Subcutaneous adipose tissue (tissue), 4 donors: ENCODE results near the gene SEMA4D. TPM values are rescaled to one million over a fixed set of nuclear protein-coding genes. Genes with fewer than 3 reads are reported as not detected.

ENCODE experiments used
- total RNA-seq, 4 donors: library from RNA; depleted of rRNA; stranded (reverse); fragments of >200 nt; gene quantifications; one replicate each; pipeline ENCODE4 v1.1.0, GENCODE V29; 2016
- TF ChIP-seq, protein P1 (sequence below): fragments of 450-650 bp; IDR thresholded peaks from one replicate; pipeline ENCODE4 v1.5.1; 2016; ENCODE audit warnings: low read depth, mild to moderate bottlenecking, control low read depth, antibody characterized with exemption, moderate library complexity

SEMA4D gene
- total RNA-seq, 4 donors from 2014 or later: 6.0 to 18.3 (median 10.9) TPM

DNA sequence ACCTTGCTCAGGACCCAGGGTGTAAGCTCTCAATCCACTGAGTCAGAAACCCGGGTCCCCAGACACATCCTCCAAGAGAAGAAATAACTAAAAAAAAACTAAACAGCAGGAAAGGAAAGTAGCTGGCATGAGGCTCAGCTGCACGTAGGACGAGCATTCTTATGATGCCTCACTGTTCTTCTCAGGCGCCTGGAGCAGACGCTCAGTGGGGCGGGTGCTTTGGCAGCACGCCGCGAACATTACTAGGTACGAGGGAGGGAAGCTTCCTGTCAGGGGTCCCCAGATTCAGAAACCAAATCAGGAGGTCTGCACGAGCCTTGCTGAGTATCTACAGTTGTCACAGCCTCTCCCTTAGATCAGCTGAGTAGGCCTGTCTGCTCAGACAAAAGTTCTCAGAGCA, 93.8 kb downstream of the SEMA4D start:
- TF ChIP-seq, protein P1, sequence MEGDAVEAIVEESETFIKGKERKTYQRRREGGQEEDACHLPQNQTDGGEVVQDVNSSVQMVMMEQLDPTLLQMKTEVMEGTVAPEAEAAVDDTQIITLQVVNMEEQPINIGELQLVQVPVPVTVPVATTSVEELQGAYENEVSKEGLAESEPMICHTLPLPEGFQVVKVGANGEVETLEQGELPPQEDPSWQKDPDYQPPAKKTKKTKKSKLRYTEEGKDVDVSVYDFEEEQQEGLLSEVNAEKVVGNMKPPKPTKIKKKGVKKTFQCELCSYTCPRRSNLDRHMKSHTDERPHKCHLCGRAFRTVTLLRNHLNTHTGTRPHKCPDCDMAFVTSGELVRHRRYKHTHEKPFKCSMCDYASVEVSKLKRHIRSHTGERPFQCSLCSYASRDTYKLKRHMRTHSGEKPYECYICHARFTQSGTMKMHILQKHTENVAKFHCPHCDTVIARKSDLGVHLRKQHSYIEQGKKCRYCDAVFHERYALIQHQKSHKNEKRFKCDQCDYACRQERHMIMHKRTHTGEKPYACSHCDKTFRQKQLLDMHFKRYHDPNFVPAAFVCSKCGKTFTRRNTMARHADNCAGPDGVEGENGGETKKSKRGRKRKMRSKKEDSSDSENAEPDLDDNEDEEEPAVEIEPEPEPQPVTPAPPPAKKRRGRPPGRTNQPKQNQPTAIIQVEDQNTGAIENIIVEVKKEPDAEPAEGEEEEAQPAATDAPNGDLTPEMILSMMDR: no peak

DNA sequence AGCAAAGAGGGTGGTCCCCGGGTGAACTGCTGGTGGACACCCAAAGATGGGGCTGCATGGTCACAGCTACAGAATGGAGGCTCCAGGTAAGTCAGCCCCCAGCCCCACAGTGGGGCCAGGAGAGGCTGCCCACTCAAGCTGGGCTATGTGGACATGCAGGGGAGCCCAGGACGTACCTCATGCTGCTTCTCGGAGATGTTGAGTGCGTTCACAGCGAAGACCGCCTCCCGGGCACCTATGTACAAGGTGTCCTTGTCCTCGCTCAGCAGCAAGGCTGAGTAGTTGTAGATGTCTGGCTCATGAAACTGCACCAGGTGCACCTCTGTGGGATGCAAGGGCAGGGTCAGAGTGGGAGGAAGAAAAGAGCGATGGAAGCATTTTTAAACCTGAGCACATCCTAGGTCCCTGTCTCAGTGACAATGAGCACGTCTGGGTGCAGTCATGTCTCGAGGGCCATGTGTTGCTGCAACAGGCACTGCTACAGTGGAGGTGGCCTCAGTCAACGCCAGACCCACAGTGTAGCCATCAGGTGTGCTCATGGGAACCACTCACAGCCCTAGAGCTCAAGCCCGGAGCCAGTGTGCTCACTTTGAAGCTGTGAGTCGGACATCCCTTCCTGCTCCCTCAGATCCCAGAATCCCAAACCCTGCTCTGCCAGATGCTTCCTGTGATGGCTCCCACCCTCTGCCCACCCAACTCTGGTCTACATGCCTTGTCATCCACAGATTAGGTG, 95.1 kb downstream of the SEMA4D start:
- TF ChIP-seq, protein P1: no peak

DNA sequence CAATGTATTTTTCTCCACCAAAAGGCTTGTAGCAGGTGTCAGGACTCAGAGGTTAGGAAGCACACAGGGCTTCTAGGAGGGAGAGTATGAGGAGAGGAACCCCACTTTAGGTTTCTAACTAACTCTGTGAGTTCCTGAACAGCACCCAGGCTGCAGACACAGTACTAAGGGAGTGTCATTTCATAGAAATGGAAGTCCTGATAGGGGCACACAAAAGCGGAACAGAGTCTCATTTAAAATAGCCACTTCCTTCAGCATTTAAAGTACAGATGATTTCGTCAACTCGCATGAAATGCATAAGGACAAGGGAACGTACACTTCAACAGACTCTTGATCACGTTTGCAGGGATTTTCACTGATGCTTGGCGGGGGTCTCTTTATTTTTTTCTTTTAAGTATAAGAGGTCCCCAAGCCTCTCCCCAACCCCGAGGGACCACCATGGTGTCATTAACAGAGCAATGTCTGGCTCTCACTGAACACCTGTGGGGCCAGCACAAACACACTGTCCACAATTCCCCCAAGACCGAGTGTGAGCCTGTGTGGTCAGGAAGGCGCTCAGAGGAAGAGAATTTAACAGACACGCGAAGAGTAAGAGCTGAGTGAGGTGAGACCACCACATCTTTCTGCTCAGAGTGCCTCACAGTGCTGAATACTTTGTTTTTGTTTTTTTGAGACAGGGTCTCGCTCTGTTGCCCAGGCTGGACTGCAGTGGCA, 97.4 kb downstream of the SEMA4D start:
- TF ChIP-seq, protein P1: no peak

DNA sequence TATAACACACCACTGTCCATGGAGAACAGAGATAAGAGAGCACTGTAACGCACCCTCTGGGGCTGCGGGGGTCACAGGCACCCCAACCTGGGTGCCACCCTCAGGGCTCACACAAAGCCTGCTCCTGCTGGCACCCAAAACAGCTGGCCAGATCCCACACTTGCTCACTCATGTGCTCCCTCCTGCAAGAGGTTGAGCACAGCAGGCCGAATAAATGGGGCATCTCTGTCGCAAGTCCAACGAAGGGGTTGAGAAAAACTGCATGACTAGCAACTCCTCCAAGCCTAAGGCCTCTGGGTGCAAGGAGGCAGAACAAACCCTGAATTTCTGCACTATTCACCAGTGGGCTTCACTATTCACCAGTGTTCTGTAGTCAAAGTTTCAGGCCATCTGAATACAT, 99.3 kb downstream of the SEMA4D start:
- TF ChIP-seq, protein P1: no peak

DNA sequence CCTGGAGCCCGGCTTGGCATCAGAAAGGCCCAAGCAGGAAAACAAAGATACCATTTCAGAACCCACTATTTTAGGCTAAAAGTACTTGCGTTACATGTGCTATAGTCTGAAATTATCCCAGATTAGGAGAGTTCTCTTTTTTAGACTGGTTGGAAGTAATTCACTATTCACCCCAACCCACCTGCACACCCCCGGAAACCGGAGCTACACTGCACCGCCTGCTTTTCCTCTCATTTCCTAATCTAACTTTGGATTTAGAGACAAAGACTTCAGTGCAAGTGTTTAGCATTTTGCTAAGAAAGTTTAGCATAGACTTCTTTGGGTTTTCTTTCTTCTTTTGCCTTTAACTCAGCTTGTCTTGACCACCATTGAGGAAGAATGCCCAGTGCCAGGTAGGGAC, 100.4 kb downstream of the SEMA4D start:
- TF ChIP-seq, protein P1: no peak

DNA sequence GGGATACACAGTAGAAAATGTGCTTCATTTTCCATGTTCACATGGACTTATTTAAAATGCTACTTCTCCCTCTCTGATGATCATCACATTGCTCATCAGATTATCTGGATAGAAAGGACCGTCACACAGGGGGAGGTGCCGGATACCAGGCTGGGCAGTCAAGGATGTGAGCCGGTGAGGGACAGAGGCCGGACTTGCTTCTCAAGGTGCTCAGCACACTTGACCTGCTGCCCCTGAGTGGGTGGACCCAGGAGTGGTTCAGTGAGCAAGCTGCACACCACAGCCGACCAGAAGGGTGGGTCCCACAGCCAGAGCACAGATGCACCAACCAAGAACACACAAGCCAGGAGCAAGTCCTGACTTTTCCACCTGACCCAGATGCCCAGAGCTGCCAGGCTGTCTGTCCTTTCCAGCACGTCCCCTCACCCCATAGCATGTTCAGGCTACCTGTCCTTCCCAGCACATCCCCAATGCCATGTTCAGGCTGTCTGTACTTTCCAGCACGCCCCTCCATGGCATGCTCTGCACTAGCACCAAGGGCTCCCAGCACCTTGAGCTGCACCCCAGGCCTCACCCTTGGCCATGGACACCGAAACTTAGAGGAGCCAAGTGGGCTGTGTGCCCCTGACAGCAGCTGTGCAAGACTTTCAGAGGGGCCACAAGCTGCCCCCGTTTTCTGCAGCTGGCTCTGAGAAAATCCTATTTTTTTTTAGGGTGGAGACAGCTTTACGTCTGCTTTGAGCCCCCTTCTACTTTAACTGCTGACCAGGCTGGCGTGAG, 101.8 kb downstream of the SEMA4D start:
- TF ChIP-seq, protein P1: no peak

DNA sequence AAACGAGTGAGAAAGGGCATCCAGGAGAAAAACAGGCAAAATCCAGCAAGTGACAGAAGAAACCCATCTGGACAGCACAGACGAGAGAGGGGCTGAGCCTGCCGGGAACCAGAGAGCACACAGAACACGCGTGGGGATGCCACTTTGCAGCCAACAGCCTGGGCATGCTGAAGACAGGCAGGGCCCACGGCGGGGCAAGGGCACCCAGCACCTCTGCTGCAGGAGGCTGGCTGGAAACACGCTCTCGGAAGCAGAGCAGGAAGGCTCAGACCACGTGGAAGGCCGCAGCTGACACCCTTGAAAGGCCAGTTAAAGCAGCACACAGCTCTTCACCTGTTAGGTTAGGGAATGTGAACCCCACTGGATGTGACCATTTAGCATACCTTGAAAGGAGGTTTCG, 103.5 kb downstream of the SEMA4D start:
- TF ChIP-seq, protein P1: no peak
